GM18502 (cell line): ENCODE results near the gene CYP2W1.

Source experiments
- ATAC-seq: cut with Tn5 transposase; IDR thresholded peaks from one replicate; pipeline ENCODE4 v1.9.1; 2021; ENCODE audit warnings: mild to moderate bottlenecking; ENCODE audit not compliant: unreplicated experiment, poor library complexity

CYP2W1 gene

GRCh38 chr7:1012004-1012715 is 29.2 kb downstream of the CYP2W1 start:
- ATAC-seq, result no peak

- no peak for ATAC-seq
Observed at GRCh38 chr7:1012716-1013095, 29.7 kb downstream of the CYP2W1 start.

GRCh38 chr7:1013581-1013980 is 30.6 kb downstream of the CYP2W1 start:
- ATAC-seq, result no peak

- no peak for ATAC-seq
Observed at GRCh38 chr7:1014681-1015080, 31.7 kb downstream of the CYP2W1 start.

- ATAC-seq, result no peak
Observed at GRCh38 chr7:1015196-1016121, 32.5 kb downstream of the CYP2W1 start.

- no peak for ATAC-seq
Observed at GRCh38 chr7:1016577-1017531, 33.9 kb downstream of the CYP2W1 start.

- no peak for ATAC-seq
Observed at GRCh38 chr7:1017586-1018333, 34.8 kb downstream of the CYP2W1 start.

GRCh38 chr7:1018334-1018695 is 35.3 kb downstream of the CYP2W1 start:
- ATAC-seq, result no peak

GRCh38 chr7:1019255-1019785 is 36.3 kb downstream of the CYP2W1 start:
- ATAC-seq, result no peak

GRCh38 chr7:1019789-1020610 is 37.0 kb downstream of the CYP2W1 start:
- ATAC-seq, result no peak

- no peak for ATAC-seq
Observed at GRCh38 chr7:1020849-1021251, 37.9 kb downstream of the CYP2W1 start.

- no peak for ATAC-seq
Observed at GRCh38 chr7:1021366-1021765, 38.4 kb downstream of the CYP2W1 start.

- ATAC-seq, result no peak
Observed at GRCh38 chr7:1021931-1022330, 39.0 kb downstream of the CYP2W1 start.

- ATAC-seq, result no peak
Observed at GRCh38 chr7:1022356-1022755, 39.4 kb downstream of the CYP2W1 start.

GRCh38 chr7:1022801-1023465 is 40.0 kb downstream of the CYP2W1 start:
- ATAC-seq, result no peak

- peak; percentile 56 for ATAC-seq
Observed at GRCh38 chr7:1024331-1024841, 41.4 kb downstream of the CYP2W1 start.

- ATAC-seq, result no peak
Observed at GRCh38 chr7:1024876-1025742, 42.1 kb downstream of the CYP2W1 start.
